Body of pancreas (tissue), 4 donors: ENCODE results near the gene KIRREL3. TPM values are rescaled to one million over a fixed set of nuclear protein-coding genes. Genes with fewer than 3 reads are reported as not detected.
"Not testable (repeated sequence)": the region's sequence is repeated elsewhere in the genome, so short reads cannot be mapped to it uniquely, and the experiment has no call there.

ENCODE experiments used
- ATAC-seq: fragments of 150-250 bp; one replicate; pipeline ENCODE4 v1.9.1; 2016
- DNase-seq, 4 donors: peaks; one replicate each; pipeline ENCODE4 v3.0.0-alpha.2; 2019
- H3K27ac ChIP-seq, 4 donors: fragments of 200-600 bp; sonication (generic); 1 replicate in 3 of 4; 2 replicates in 1 of 4; pipeline versions ENCODE4 v1.5.1 to v1.6.1; 2016 to 2019; ENCODE audit warnings: mild to moderate bottlenecking in 1 of 4, mixed read lengths in 1 of 4, moderate library complexity in 1 of 4
- H3K27me3 ChIP-seq, 2 donors: fragments of 200-600 bp; sonication (generic); one replicate each; pipeline ENCODE4 v1.6.0; 2016; ENCODE audit warnings: mild to moderate bottlenecking in 1 of 2
- H3K36me3 ChIP-seq, 2 donors: fragments of 200-600 bp; sonication (generic); replicated peaks in 1 of 2; 2 replicates each; pipeline ENCODE4 v1.5.1; 2016; ENCODE audit warnings: low read depth in 2 of 2; ENCODE audit not compliant: insufficient read depth in 1 of 2
- H3K4me1 ChIP-seq: fragments of 200-600 bp; sonication (generic); one replicate; pipeline ENCODE4 v1.6.0; 2016
- H3K4me3 ChIP-seq, 2 donors: fragments of 200-600 bp; sonication (generic); 1 replicate in 1 of 2; 2 replicates in 1 of 2; pipeline ENCODE4 v1.5.1; 2016 to 2019
- H3K9me3 ChIP-seq, 3 donors: fragments of 200-600 bp; sonication (generic); 1 replicate in 2 of 3; 2 replicates in 1 of 3; pipeline ENCODE4 v1.5.1; 2016
- CTCF ChIP-seq, 7 experiments: fragments of 450-650 bp in 4 of 7; fragments of 200-600 bp in 3 of 7; sonication (generic) in 3 of 7; IDR thresholded peaks; one replicate each; pipeline ENCODE4 v1.5.1; 2016 to 2019; ENCODE audit warnings: antibody characterized with exemption in 7 of 7
- POLR2A ChIP-seq, 3 donors: fragments of 450-650 bp; IDR thresholded peaks; one replicate each; pipeline ENCODE4 v1.6.1; 2016; ENCODE audit warnings: antibody characterized with exemption in 3 of 3, mild to moderate bottlenecking in 2 of 3
- WGBS, 2 donors: methylation state at CpG; one replicate each; pipeline ENCODE4 v1.1.5; 2017; 5-methylcytosine and 5-hydroxymethylcytosine counted together
- intact Hi-C: fragments of 100-400 bp; cut with DNase I; formaldehyde crosslinking; loops from one replicate; pipeline ENCODE4 v1.15.1; 2023
- total RNA-seq, 2 donors: library from RNA; depleted of rRNA; stranded (reverse); fragments of >200 nt; gene quantifications; one replicate each; pipeline ENCODE4 v1.1.0, GENCODE V29; 2016

Gene KIRREL3
- total RNA-seq, 2 donors from 2014 or later: 0.26 TPM; not detected in 1

GRCh38 chr11:126400019-126400418 is 600.6 kb downstream of the KIRREL3 start:
- DNase-seq: no peak
- no peaks in the 10 kb centered on the region for H3K9me3 ChIP-seq
- H3K4me1 ChIP-seq: no peaks in the 10 kb centered on the region
- no peaks in the 10 kb centered on the region for H3K27me3 ChIP-seq
- ATAC-seq: no peak
- intact Hi-C loops: no loop called here
- no peak for TF ChIP-seq CTCF (IDR thresholded peaks at IDR 0.05)
- no peak for TF ChIP-seq POLR2A (IDR thresholded peaks at IDR 0.05)
- no peak overlapping the region for H3K4me3 ChIP-seq
- no peaks in the 10 kb centered on the region for H3K36me3 ChIP-seq
- H3K27ac ChIP-seq: no peak overlapping the region

DNA sequence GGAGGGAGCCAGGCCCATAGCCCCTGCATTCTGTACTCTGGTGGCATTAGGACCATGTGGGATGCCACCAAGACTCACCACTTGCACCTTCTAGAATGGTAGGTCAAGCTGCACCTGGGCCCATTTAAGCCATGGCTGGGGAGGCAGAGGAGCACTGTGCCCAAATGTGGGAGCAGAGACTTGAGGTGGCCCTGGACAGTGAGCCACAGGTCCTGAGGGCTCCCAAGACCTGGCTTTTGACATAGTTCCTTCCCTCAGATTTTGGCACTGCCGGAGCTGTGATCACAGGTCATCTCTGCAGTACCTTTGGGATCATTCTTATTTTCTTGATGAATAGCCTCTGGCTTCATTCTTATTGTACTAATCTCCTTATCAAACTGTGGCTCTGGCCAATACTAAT is 601.8 kb downstream of the KIRREL3 start:
- Histone ChIP-seq H3K9me3 (no peaks in the 10 kb centered on the region), H3K4me3 (no peak overlapping the region), H3K36me3 (no peaks in the 10 kb centered on the region), H3K27ac (no peak overlapping the region), H3K4me1 (no peaks in the 10 kb centered on the region), H3K27me3 (no peaks in the 10 kb centered on the region)
- DNase-seq: no peak
- intact Hi-C loops: no loop called here
- no peak for ATAC-seq
- TF ChIP-seq CTCF (IDR thresholded peaks at IDR 0.05) (no peak), POLR2A (IDR thresholded peaks at IDR 0.05) (no peak)
- 92 to 100% methylated on average over 1 of the region's 1 CpG for WGBS, 2 donors

- intact Hi-C loops: no loop called here
- H3K36me3 ChIP-seq: no peaks in the 10 kb centered on the region
- TF ChIP-seq CTCF (IDR thresholded peaks at IDR 0.05): no peak
- TF ChIP-seq POLR2A (IDR thresholded peaks at IDR 0.05): no peak
- ATAC-seq: no peak
- no peaks in the 10 kb centered on the region for H3K4me1 ChIP-seq
- no peak overlapping the region for H3K4me3 ChIP-seq
- H3K27ac ChIP-seq: no peak overlapping the region
- 67 to 84% methylated on average over 1 to 4 of the region's 4 CpGs for WGBS, 2 donors
- DNase-seq: no peak
- no peaks in the 10 kb centered on the region for H3K27me3 ChIP-seq
- H3K9me3 ChIP-seq: no peaks in the 10 kb centered on the region
These were observed 602.3 kb downstream of the KIRREL3 start for GRCh38 chr11:126398296-126398695.

DNA sequence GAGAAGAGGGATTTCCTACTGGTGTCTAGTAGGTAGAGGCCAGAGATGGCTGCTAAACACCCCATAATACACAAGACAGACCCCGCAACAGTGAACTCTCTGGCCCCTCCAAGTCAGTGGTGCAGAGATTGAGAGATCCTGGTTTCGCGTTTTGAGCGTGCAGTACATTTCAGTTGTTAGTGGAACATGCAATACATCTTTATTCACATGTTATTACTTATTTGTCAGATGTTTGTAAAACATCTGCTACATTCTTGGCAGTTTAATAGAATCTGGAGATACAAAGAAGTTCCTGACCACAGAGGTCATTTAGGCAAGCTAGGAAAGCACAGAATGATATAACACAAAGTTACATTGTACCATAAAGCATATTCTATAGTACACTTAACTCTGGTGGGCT is 603.6 kb downstream of the KIRREL3 start:
- no peaks in the 10 kb centered on the region for H3K9me3 ChIP-seq
- no peak overlapping the region for H3K27ac ChIP-seq
- ATAC-seq (no peak), DNase-seq (no peak)
- H3K4me3 ChIP-seq: no peak overlapping the region
- no peaks in the 10 kb centered on the region for H3K27me3 ChIP-seq
- H3K36me3 ChIP-seq: no peaks in the 10 kb centered on the region
- H3K4me1 ChIP-seq: no peaks in the 10 kb centered on the region
- intact Hi-C loops: no loop called here
- WGBS, 2 donors: 86 to 92% methylated on average over 4 of the region's 4 CpGs
- TF ChIP-seq CTCF (IDR thresholded peaks at IDR 0.05) (no peak), POLR2A (IDR thresholded peaks at IDR 0.05) (no peak)

DNA sequence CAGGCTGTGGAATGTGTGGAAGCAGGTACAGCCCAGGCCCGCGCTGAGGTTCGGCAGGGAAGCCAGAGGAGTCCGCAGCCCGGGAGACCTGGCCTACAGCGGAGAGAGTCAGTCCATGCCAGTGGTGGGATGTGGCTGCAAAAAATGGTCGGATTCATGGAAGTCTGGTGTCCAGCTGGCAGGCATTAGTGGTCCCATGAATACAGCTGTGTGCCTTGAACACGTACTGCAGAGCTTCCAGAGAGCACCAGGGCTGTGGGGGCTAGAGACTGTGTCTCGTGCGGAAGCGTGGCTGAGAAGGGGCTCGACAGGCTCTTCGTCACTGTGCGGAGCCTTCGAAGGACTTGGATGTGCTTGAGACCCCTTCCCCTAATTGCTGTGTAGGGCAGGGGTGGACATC is 604.3 kb downstream of the KIRREL3 start:
- H3K4me3 ChIP-seq, intact Hi-C loops, H3K9me3 ChIP-seq, H3K4me1 ChIP-seq, ATAC-seq, H3K27me3 ChIP-seq, H3K27ac ChIP-seq, DNase-seq, H3K36me3 ChIP-seq: not testable (repeated sequence)
- 88 to 91% methylated on average over 9 to 10 of the region's 15 CpGs for WGBS, 2 donors

- DNase-seq (peak in 2 of 4 donors; percentile 16 to 33), ATAC-seq (peak; percentile 57)
- intact Hi-C loops: not testable (repeated sequence)
These were observed 604.8 kb downstream of the KIRREL3 start for GRCh38 chr11:126395784-126396183.

DNA sequence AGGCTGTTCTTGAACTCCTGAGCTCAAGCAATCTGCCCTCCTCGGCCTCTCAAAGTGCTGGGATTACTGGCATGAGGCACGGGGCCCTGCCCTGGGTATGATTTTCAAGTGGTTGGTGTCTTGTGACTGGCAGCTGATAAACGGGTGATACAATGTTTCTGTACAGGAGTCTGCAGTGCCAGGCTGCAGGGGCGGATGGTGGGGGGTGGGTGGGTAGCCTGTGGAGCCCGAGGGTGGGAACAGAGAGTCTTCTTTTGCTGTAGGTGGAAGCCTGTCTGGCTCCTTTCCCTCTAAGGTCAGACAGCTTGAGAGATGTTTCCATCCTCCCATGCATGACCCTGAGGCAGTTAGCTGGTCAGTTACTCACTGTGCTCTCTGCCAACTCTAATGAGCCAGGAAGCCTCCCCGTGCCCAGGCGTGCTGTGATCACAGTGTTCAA is 605.9 kb downstream of the KIRREL3 start:
- ATAC-seq, H3K27ac ChIP-seq, H3K9me3 ChIP-seq, H3K4me3 ChIP-seq, H3K36me3 ChIP-seq, H3K27me3 ChIP-seq, H3K4me1 ChIP-seq, DNase-seq, intact Hi-C loops: not testable (repeated sequence)
- WGBS, 2 donors: 69 to 85% methylated on average over 3 to 7 of the region's 7 CpGs

More at GRCh38 chr11:126395784-126396183, 604.8 kb downstream of the KIRREL3 start:
- H3K27me3 ChIP-seq, H3K9me3 ChIP-seq, H3K4me1 ChIP-seq, H3K4me3 ChIP-seq, H3K36me3 ChIP-seq, H3K27ac ChIP-seq: not testable (repeated sequence)
- WGBS, 2 donors: 87% methylated on average over 6 to 7 of the region's 13 CpGs
